ENCODE measurements around the gene TRHDE. TPM values are rescaled to one million over a fixed set of nuclear protein-coding genes. Genes with fewer than 3 reads are reported as not detected.

The TRHDE gene
- total and polyA plus RNA-seq, 3 experiments from 2014 or later, result not detected

GRCh38 chr12:72276181-72276805 lies 4.1 kb downstream of the TRHDE start:
- POLR2A ChIA-PET, result no interaction called here

GRCh38 chr12:72277415-72277814 lies 5.2 kb downstream of the TRHDE start:
- POLR2A ChIA-PET, result no interaction called here
- H3K36me3 Mint-ChIP-seq, result no peaks in the 10 kb centered on the region

More at GRCh38 chr12:72276181-72276805, 4.1 kb downstream of the TRHDE start:
- no peak for DNase-seq
- Mint-ChIP-seq H3K27me3 (peaks cover 17 to 25% of the 10 kb centered on the region in 2 donors), H3K36me3 (no peaks in the 10 kb centered on the region), H3K27ac (no peak overlapping the region), H3K9me3 (peaks cover 0 to 16% (median 4%) of the 10 kb centered on the region in 5 donors), H3K4me3 (no peak overlapping the region), H3K4me1 (peaks cover 0 to 1% (median 0%) of the 10 kb centered on the region in 3 donors)
- H3K27ac ChIP-seq (ENCODE audit: low read depth, low read length), result no peak overlapping the region
- CTCF ChIA-PET, result no interaction called here
- no peak overlapping the region for H3K4me3 ChIP-seq (ENCODE audit: low read length)
- no peaks in the 10 kb centered on the region for H3K27me3 ChIP-seq (ENCODE audit: insufficient read depth, low read length, poor library complexity, severe bottlenecking)
- no peaks in the 10 kb centered on the region for H3K36me3 ChIP-seq (ENCODE audit: insufficient read depth, low read length)
- no peaks in the 10 kb centered on the region for H3K9me3 ChIP-seq (ENCODE audit: low read length)
- no peaks in the 10 kb centered on the region for H3K4me1 ChIP-seq (ENCODE audit: insufficient read depth, low read length)

GRCh38 chr12:72278894-72279293 lies 6.7 kb downstream of the TRHDE start:
- H3K4me1 Mint-ChIP-seq, result peaks cover 0 to 1% (median 0%) of the 10 kb centered on the region in 3 donors
- DNase-seq, result no peak
- Histone ChIP-seq H3K4me3 (ENCODE audit: low read length) (no peak overlapping the region), H3K4me1 (ENCODE audit: insufficient read depth, low read length) (no peaks in the 10 kb centered on the region), H3K9me3 (ENCODE audit: low read length) (no peaks in the 10 kb centered on the region), H3K27me3 (ENCODE audit: insufficient read depth, low read length, poor library complexity, severe bottlenecking) (no peaks in the 10 kb centered on the region), H3K36me3 (ENCODE audit: insufficient read depth, low read length) (no peaks in the 10 kb centered on the region), H3K27ac (ENCODE audit: low read depth, low read length) (no peak overlapping the region)
- H3K4me3 Mint-ChIP-seq, result no peak overlapping the region
- H3K9me3 Mint-ChIP-seq, result peaks cover 0 to 9% (median 1%) of the 10 kb centered on the region in 5 donors
- CTCF ChIA-PET, result no interaction called here
- H3K36me3 Mint-ChIP-seq, result no peaks in the 10 kb centered on the region
- no peak overlapping the region for H3K27ac Mint-ChIP-seq
- peaks cover 7 to 10% of the 10 kb centered on the region in 2 donors for H3K27me3 Mint-ChIP-seq
- POLR2A ChIA-PET, result no interaction called here

More at GRCh38 chr12:72277415-72277814, 5.2 kb downstream of the TRHDE start:
- DNase-seq, result no peak
- Mint-ChIP-seq H3K9me3 (peaks cover 0 to 9% (median 3%) of the 10 kb centered on the region in 5 donors), H3K27ac (no peak overlapping the region), H3K4me3 (no peak overlapping the region), H3K27me3 (peaks cover 10 to 17% of the 10 kb centered on the region in 2 donors), H3K4me1 (peaks cover 0 to 1% (median 0%) of the 10 kb centered on the region in 3 donors)
- no peaks in the 10 kb centered on the region for H3K36me3 ChIP-seq (ENCODE audit: insufficient read depth, low read length)
- H3K4me1 ChIP-seq (ENCODE audit: insufficient read depth, low read length), result no peaks in the 10 kb centered on the region
- no peak overlapping the region for H3K4me3 ChIP-seq (ENCODE audit: low read length)
- no peak overlapping the region for H3K27ac ChIP-seq (ENCODE audit: low read depth, low read length)
- no peaks in the 10 kb centered on the region for H3K9me3 ChIP-seq (ENCODE audit: low read length)
- no peaks in the 10 kb centered on the region for H3K27me3 ChIP-seq (ENCODE audit: insufficient read depth, low read length, poor library complexity, severe bottlenecking)
- CTCF ChIA-PET, result no interaction called here

GRCh38 chr12:72281126-72281525 lies 9.0 kb downstream of the TRHDE start:
- Histone ChIP-seq H3K4me3 (ENCODE audit: low read length) (no peak overlapping the region), H3K27me3 (ENCODE audit: insufficient read depth, low read length, poor library complexity, severe bottlenecking) (no peaks in the 10 kb centered on the region), H3K27ac (ENCODE audit: low read depth, low read length) (no peak overlapping the region), H3K36me3 (ENCODE audit: insufficient read depth, low read length) (no peaks in the 10 kb centered on the region), H3K9me3 (ENCODE audit: low read length) (no peaks in the 10 kb centered on the region), H3K4me1 (ENCODE audit: insufficient read depth, low read length) (no peaks in the 10 kb centered on the region)
- ChIA-PET POLR2A (no interaction called here), CTCF (no interaction called here)
- DNase-seq, result no peak
- H3K36me3 Mint-ChIP-seq, result no peaks in the 10 kb centered on the region
- H3K27me3 Mint-ChIP-seq, result peaks cover 0 to 1% of the 10 kb centered on the region in 2 donors
- H3K9me3 Mint-ChIP-seq, result peaks cover 0 to 6% (median 0%) of the 10 kb centered on the region in 5 donors
- no peaks in the 10 kb centered on the region for H3K4me1 Mint-ChIP-seq
- H3K27ac Mint-ChIP-seq, result no peak overlapping the region
- H3K4me3 Mint-ChIP-seq, result no peak overlapping the region

- Mint-ChIP-seq H3K4me1 (no peaks in the 10 kb centered on the region), H3K27me3 (peaks cover 0 to 1% of the 10 kb centered on the region in 2 donors), H3K4me3 (no peak overlapping the region), H3K36me3 (no peaks in the 10 kb centered on the region), H3K9me3 (peaks cover 0 to 6% (median 0%) of the 10 kb centered on the region in 5 donors), H3K27ac (no peak overlapping the region)
- Histone ChIP-seq H3K36me3 (ENCODE audit: insufficient read depth, low read length) (no peaks in the 10 kb centered on the region), H3K27me3 (ENCODE audit: insufficient read depth, low read length, poor library complexity, severe bottlenecking) (no peaks in the 10 kb centered on the region), H3K4me3 (ENCODE audit: low read length) (no peak overlapping the region), H3K9me3 (ENCODE audit: low read length) (no peaks in the 10 kb centered on the region), H3K27ac (ENCODE audit: low read depth, low read length) (no peak overlapping the region), H3K4me1 (ENCODE audit: insufficient read depth, low read length) (no peaks in the 10 kb centered on the region)
- ChIA-PET POLR2A (no interaction called here), CTCF (no interaction called here)
- DNase-seq, result no peak
Measured at GRCh38 chr12:72282721-72283120, 10.6 kb downstream of the TRHDE start.

GRCh38 chr12:72285861-72286260 lies 13.7 kb downstream of the TRHDE start:
- H3K27me3 Mint-ChIP-seq, result peaks cover 0 to 1% of the 10 kb centered on the region in 2 donors
- Histone ChIP-seq H3K4me3 (ENCODE audit: low read length) (no peak overlapping the region), H3K27ac (ENCODE audit: low read depth, low read length) (no peak overlapping the region), H3K4me1 (ENCODE audit: insufficient read depth, low read length) (no peaks in the 10 kb centered on the region), H3K9me3 (ENCODE audit: low read length) (no peaks in the 10 kb centered on the region), H3K36me3 (ENCODE audit: insufficient read depth, low read length) (no peaks in the 10 kb centered on the region), H3K27me3 (ENCODE audit: insufficient read depth, low read length, poor library complexity, severe bottlenecking) (no peaks in the 10 kb centered on the region)
- no peaks in the 10 kb centered on the region for H3K9me3 Mint-ChIP-seq
- no peaks in the 10 kb centered on the region for H3K4me1 Mint-ChIP-seq
- POLR2A ChIA-PET, result no interaction called here
- DNase-seq, result no peak
- H3K4me3 Mint-ChIP-seq, result no peak overlapping the region
- CTCF ChIA-PET, result no interaction called here
- H3K36me3 Mint-ChIP-seq, result no peaks in the 10 kb centered on the region
- H3K27ac Mint-ChIP-seq, result no peak overlapping the region

- H3K9me3 Mint-ChIP-seq, result no peaks in the 10 kb centered on the region
- H3K4me3 Mint-ChIP-seq, result no peak overlapping the region
- H3K4me3 ChIP-seq (ENCODE audit: low read length), result no peak overlapping the region
- DNase-seq, result no peak
- no peaks in the 10 kb centered on the region for H3K27me3 ChIP-seq (ENCODE audit: insufficient read depth, low read length, poor library complexity, severe bottlenecking)
- ChIA-PET POLR2A (no interaction called here), CTCF (no interaction called here)
- no peaks in the 10 kb centered on the region for H3K9me3 ChIP-seq (ENCODE audit: low read length)
- H3K36me3 Mint-ChIP-seq, result no peaks in the 10 kb centered on the region
- no peak overlapping the region for H3K27ac ChIP-seq (ENCODE audit: low read depth, low read length)
- H3K36me3 ChIP-seq (ENCODE audit: insufficient read depth, low read length), result no peaks in the 10 kb centered on the region
- H3K4me1 Mint-ChIP-seq, result no peaks in the 10 kb centered on the region
- H3K27me3 Mint-ChIP-seq, result peaks cover 0 to 1% of the 10 kb centered on the region in 2 donors
- H3K4me1 ChIP-seq (ENCODE audit: insufficient read depth, low read length), result no peaks in the 10 kb centered on the region
- no peak overlapping the region for H3K27ac Mint-ChIP-seq
Measured at GRCh38 chr12:72286526-72286925, 14.4 kb downstream of the TRHDE start.

GRCh38 chr12:72288436-72288835 lies 16.3 kb downstream of the TRHDE start:
- Histone ChIP-seq H3K9me3 (ENCODE audit: low read length) (no peaks in the 10 kb centered on the region), H3K4me3 (ENCODE audit: low read length) (no peak overlapping the region), H3K27ac (ENCODE audit: low read depth, low read length) (no peak overlapping the region), H3K36me3 (ENCODE audit: insufficient read depth, low read length) (no peaks in the 10 kb centered on the region), H3K27me3 (ENCODE audit: insufficient read depth, low read length, poor library complexity, severe bottlenecking) (no peaks in the 10 kb centered on the region), H3K4me1 (ENCODE audit: insufficient read depth, low read length) (no peaks in the 10 kb centered on the region)
- Mint-ChIP-seq H3K27ac (no peak overlapping the region), H3K4me3 (no peak overlapping the region), H3K4me1 (no peaks in the 10 kb centered on the region), H3K36me3 (no peaks in the 10 kb centered on the region), H3K27me3 (peaks cover 0 to 2% of the 10 kb centered on the region in 2 donors), H3K9me3 (no peaks in the 10 kb centered on the region)
- ChIA-PET CTCF (no interaction called here), POLR2A (no interaction called here)
- DNase-seq, result no peak
